ENCODE results near the gene TRIOBP.

Gene TRIOBP

GRCh38 chr22:37750596-37751162 is 53.8 kb downstream of the TRIOBP start:
- DNase-seq = no peak

GRCh38 chr22:37751449-37752188 is 54.8 kb downstream of the TRIOBP start:
- DNase-seq = no peak

- DNase-seq = peak; percentile 52
Measured at GRCh38 chr22:37752189-37753087, 55.6 kb downstream of the TRIOBP start.

- no peak for DNase-seq
Measured at GRCh38 chr22:37753746-37754145, 56.9 kb downstream of the TRIOBP start.

- no peak for DNase-seq
Measured at GRCh38 chr22:37757663-37758062, 60.8 kb downstream of the TRIOBP start.

GRCh38 chr22:37758694-37759093 is 61.8 kb downstream of the TRIOBP start:
- no peak for DNase-seq

- no peak for DNase-seq
Measured at GRCh38 chr22:37759281-37759680, 62.4 kb downstream of the TRIOBP start.

GRCh38 chr22:37760152-37760551 is 63.3 kb downstream of the TRIOBP start:
- no peak for DNase-seq

GRCh38 chr22:37762389-37762836 is 65.6 kb downstream of the TRIOBP start:
- no peak for DNase-seq

- no peak for DNase-seq
Measured at GRCh38 chr22:37763012-37763411, 66.2 kb downstream of the TRIOBP start.

GRCh38 chr22:37763652-37764051 is 66.8 kb downstream of the TRIOBP start:
- no peak for DNase-seq

GRCh38 chr22:37764622-37765021 is 67.8 kb downstream of the TRIOBP start:
- DNase-seq = no peak

GRCh38 chr22:37765498-37765897 is 68.7 kb downstream of the TRIOBP start:
- no peak for DNase-seq

- no peak for DNase-seq
Measured at GRCh38 chr22:37765953-37766576, 69.2 kb downstream of the TRIOBP start.

GRCh38 chr22:37768273-37768672 is 71.4 kb downstream of the TRIOBP start:
- DNase-seq = no peak

- no peak for DNase-seq
Measured at GRCh38 chr22:37769056-37769455, 72.2 kb downstream of the TRIOBP start.

GRCh38 chr22:37771081-37771480 is 74.2 kb downstream of the TRIOBP start:
- no peak for DNase-seq

GRCh38 chr22:37771702-37772427 is 75.0 kb downstream of the TRIOBP start:
- DNase-seq = no peak

- DNase-seq = no peak
Measured at GRCh38 chr22:37774728-37775127, 77.9 kb downstream of the TRIOBP start.

- DNase-seq = no peak
Measured at GRCh38 chr22:37775785-37776638, 79.2 kb downstream of the TRIOBP start.

GRCh38 chr22:37776639-37777005 is 79.8 kb downstream of the TRIOBP start:
- no peak for DNase-seq

Data from 8988T (cell line).